ENCODE results near the gene PEX14.

DNA sequence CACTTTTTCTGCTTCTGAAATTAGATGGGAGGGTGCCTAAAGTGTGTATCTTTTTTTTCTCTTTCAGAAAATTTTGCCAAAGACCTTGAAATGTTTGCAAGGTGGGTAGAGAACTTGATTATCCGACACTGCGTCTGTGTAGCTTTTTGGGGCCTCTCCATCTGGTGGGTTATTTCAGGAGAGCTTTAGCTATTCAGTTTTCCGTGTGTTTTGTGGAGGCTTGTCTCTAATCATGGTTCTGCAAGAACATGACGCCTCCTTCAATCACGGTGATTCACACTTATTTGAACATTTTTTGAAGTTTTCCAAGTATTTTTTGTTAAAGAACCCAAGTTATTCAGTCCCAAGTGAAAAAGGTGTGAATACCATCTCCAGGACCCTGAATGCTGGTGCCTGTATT is 40.2 kb upstream of the PEX14 start:
- TF ChIP-seq, protein P1, sequence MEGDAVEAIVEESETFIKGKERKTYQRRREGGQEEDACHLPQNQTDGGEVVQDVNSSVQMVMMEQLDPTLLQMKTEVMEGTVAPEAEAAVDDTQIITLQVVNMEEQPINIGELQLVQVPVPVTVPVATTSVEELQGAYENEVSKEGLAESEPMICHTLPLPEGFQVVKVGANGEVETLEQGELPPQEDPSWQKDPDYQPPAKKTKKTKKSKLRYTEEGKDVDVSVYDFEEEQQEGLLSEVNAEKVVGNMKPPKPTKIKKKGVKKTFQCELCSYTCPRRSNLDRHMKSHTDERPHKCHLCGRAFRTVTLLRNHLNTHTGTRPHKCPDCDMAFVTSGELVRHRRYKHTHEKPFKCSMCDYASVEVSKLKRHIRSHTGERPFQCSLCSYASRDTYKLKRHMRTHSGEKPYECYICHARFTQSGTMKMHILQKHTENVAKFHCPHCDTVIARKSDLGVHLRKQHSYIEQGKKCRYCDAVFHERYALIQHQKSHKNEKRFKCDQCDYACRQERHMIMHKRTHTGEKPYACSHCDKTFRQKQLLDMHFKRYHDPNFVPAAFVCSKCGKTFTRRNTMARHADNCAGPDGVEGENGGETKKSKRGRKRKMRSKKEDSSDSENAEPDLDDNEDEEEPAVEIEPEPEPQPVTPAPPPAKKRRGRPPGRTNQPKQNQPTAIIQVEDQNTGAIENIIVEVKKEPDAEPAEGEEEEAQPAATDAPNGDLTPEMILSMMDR (IDR thresholded peaks at IDR 0.05): no peak
- TF ChIP-seq POLR2A (IDR thresholded peaks at IDR 0.05): no peak
